Left renal cortex interstitium (tissue), 4 donors: ENCODE data around the gene MCF2L. TPM values are rescaled to one million over a fixed set of nuclear protein-coding genes. Genes with fewer than 3 reads are reported as not detected.

ENCODE experiments used
- DNase-seq, 4 donors: peaks; one replicate each; pipeline ENCODE4 v3.0.0-alpha.2; 2013; ENCODE audit warnings: low read depth in 4 of 4, low spot score in 2 of 4, missing footprints in 1 of 4
- polyA plus RNA-seq, 4 donors: library from polyadenylated mRNA; unstranded; fragments of 120-200 nt; gene quantifications; one replicate each; pipeline ENCODE4 v1.2.1, GENCODE V29; 2013; ENCODE audit not compliant: insufficient read length in 4 of 4

MCF2L gene
- polyA plus RNA-seq, 4 donors = 23.3 to 45.1 (median 38.1) TPM

DNA sequence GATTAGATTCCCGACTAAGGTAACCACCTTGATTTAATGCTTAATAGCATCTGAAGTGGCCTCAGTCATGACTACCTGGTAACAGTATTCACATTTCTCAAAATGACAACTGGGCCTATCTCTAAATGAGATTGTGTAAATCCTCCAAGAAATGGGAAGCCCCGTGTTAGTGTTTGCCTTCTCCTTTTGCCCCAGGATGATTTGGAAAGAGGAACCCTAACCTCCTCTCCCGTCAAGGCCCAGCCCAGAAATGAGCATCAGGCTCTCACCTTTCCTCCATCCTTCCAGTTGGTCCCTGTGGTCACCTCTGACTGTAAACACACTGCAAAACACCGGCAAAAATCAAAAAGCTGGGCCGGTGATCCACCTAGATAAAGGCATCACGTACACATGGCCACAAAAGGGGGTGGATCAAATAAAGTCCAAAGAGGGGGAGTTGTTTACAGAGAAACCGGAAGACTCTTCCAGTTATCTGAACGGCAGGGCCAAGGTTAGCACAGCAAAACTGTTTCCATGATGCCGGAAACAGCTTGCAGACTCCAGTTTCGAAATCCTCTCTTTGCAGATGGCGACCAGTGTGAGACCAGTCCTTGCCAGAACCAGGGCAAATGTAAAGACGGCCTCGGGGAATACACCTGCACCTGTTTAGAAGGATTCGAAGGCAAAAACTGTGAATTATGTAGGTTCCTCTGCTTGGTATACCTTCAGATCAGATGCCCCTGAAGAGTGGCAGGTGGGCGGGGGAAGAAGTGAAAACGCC, 170.0 kb downstream of the MCF2L start:
- no peak for DNase-seq

DNA sequence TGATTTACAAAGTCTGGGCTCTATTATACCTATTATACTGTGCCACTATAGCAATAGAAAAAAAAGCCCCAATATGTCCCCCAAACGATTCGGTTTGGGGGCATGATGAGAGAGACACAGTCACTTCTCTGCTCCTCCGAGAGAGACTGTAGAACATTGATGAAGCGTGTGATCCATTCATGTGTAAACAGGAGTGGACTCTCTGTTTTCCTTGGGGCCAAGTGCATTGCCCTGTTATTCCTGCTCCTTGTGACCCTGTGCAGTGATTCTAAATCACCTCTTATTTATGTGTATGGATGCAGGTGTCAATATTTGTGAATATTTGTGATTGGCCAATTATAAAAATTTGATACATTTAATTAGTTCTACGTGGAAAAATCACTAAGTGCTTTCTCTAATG, 170.6 kb downstream of the MCF2L start:
- no peak for DNase-seq

DNA sequence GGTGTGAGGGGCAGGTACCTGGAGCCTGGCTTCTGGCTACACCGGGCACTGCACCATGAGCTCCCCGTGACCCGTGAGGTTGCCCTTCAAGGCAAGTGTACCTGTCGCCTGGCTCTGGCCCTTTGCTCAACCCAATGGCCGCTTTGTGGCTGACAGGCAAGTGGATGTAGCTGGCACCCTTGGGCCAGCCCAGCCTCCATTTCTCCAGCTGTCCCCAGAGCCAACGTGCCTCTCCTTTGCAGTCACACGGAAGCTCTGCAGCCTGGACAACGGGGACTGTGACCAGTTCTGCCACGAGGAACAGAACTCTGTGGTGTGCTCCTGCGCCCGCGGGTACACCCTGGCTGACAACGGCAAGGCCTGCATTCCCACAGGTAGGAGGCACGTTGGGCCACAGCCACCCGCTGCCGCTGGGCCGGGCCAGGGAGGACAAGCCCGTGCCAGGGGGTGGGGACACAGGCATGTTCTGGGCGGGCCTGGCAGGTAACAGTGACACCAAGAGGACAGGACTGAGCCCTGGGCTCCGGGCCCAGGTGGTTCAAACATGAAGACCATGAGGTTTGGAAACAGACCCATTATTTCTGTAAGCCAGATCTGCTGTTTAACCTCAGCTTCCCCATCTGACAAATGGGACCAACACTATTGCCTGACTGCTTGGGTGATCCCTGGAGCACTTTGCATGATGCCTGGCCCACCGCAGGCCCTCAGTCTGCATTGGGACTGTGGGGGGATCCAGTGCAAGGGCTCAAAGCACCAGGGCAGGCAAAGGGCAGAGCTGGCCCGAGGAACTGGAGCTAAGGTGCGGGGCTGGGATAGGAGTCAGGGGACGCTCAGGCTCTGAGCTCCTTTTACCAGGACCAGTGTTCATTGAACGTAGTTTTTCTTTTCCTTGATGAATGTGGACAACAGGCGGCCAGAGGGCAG, 171.9 kb downstream of the MCF2L start:
- no peak for DNase-seq

DNA sequence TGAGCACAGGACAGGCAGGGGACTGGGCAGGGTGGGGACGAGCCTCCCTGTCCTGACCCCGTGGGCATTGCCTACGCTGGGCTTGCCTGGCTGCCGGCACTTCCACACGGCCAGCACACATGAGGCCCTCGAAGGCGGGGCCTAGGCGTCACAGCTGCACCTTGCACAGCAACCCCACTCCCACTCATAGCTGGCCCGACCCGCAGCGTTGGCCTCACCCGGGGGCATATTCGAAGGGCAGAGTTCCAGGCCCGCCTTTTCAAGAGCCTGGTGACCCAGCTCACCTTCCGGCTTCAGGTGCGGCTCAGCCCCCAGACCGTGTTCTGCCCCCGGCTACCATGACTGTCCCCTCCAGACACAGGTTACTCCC, 172.6 kb downstream of the MCF2L start:
- DNase-seq = no peak

DNA sequence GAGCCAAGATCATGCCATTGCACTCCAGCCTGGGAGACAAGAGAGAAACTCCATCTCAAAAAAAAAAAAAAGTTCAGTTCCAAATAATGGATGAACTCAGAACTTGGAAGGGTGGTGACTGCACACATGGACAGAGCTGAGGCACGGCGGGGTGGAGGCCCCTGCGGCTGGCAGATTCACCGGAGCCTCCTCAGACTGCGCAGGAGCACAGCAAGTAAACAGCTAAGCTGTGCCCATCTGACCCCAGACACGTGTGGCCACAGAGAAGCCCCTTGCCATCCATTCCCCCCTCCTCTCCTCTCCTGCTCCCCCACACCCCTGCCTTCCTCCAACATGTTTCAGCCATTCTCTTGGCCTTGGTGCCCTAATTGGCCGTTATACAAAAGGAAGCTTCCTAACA, 173.9 kb downstream of the MCF2L start:
- no peak for DNase-seq

DNA sequence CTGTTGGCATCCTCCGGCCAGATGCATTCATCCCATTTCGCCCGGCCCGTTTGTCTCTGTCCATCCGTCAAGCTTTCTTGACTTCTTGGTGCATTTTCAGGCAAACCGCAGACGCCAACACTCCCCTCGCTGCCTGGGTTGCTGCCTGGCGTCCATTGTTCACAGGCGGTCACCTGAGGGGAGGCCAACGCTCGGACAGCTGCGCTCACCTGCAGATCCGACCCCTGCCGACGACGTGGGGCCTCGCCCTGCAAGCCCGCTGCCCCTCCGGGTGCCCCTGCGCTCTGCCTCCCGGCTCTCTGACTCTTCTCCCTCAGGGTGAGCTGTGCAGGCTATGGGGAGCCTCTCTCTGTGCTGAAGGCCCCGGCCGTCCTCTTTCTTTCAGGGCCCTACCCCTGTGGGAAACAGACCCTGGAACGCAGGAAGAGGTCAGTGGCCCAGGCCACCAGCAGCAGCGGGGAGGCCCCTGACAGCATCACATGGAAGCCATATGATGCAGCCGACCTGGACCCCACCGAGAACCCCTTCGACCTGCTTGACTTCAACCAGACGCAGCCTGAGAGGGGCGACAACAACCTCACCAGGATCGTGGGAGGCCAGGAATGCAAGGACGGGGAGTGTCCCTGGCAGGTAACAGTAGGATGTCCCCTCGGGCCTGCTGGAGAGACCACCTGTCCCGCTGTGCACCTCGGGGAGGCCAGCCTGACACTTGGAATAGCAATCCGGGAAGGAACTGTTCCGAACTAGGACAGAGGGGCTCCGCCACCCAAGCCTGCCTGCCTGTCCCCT, 174.6 kb downstream of the MCF2L start:
- no peak for DNase-seq

DNA sequence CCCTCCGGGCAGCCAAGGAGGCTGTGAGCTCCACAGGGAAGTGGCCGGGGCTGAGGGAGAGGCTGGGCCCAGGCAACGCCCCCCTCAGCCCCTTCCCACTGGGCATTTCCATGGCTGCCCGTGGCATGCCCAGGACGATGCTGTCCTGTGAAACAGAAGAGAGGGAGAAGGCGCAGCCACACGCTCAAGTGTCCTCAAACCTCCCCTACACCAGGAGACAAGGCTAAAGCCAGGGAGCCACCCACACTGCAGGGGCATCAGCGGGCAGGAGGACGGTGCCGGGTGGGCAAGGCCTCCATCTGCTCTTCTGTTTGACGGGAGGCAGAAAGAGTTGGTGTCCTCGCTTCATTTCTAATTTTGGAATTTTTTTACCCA, 175.2 kb downstream of the MCF2L start:
- DNase-seq = no peak

DNA sequence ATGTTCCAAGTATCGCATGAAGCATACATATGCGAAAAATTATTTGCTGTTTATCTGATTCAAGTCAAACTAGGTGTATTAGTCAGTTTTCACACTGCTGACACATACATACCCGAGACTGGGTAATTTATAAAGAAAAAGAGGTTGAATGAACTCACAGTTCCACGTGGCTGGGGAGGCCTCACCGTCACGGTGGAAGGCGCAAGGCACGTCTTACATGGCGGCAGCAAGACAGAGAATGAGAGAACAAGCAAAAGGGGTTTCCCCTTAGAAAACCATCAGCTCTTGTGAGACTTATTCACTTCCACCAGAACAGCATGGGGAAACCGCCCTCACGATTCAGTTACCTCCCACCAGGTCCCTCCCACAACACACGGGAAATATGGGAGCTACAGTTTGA, 176.5 kb downstream of the MCF2L start:
- DNase-seq = no peak

DNA sequence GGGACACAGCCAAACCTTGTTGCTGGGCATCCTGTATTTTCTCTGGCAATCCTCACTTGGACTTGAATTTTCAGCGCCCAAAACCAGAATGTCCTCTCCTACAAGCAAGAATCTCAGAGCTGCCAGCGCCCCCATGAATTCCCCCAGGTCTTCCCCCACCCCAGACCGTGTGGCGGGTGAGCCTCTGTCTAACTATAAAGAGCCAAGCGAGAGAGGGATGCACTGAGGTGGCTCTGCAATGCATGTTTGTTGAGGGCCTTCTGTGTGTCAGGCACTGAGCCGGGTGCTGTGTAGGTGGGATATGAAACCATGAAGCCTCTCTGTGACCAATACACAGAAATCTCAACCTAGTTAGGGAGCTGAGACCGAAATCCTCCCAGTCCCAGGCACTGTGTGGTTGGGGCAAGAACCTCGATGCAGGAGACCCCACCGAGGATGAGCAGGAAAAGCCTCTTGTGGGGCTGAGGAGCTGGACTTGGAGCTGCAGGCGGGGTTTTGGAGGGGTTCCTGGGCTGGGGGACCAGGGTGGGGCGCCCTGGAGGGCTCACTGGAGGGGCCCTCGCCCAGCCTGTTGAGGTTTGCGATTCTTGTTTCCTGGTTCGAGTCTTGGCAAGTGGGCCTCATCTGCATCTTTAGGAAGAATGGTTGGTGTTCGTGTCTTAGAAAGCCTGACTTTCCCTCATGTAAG, 177.0 kb downstream of the MCF2L start:
- DNase-seq = no peak

DNA sequence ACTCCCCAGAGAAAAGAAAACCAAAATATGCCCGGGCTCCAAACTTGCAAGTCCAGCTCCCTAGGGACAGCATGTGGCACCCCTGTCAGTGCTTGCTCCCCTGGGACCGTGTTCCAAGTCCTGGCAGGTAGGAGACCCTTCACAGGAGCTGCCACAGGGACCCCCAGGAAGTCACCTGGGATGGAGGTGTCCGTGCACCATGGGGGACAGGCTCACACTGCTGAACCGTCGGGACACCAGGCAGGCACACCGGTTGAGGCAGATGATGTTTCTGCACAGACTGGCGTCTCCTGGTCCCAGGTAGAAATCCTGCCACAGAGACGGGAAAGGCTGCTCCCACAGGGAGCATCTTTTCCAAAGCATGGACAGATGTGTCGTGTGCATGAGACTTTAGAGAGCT, 177.7 kb downstream of the MCF2L start:
- DNase-seq = no peak

DNA sequence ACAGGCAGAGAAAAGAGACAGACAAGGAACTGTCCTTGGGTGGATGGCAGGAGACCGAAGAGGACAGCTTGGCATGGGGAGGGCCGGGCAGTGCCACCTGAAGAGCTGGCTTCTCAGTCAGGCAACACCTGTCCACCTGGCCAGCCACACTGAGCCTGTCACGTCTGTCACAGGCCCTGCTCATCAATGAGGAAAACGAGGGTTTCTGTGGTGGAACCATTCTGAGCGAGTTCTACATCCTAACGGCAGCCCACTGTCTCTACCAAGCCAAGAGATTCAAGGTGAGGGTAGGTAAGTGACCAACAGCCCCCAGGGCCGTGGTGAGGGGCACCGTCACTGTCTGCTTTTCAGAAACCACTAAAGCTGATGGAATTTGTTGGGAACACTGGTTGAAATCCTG, 178.2 kb downstream of the MCF2L start:
- no peak for DNase-seq

DNA sequence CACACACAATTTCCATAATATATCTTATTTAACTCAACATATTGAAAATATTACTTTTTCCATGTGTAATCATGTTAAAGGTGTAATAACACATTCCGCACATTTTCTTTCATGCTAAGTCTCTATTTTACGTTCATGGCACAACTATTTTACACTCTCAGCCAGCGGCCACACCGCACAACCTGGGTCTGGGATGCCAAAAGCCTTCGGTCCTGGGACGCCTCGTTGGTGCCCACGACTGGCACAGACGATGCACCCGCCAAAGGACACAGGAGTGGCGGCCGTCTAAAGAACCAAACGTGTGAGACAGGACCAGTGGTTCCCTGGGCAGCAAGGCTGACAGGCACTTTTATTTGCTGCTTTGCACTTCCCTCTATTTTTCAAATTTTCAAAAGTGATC, 179.4 kb downstream of the MCF2L start:
- no peak for DNase-seq

DNA sequence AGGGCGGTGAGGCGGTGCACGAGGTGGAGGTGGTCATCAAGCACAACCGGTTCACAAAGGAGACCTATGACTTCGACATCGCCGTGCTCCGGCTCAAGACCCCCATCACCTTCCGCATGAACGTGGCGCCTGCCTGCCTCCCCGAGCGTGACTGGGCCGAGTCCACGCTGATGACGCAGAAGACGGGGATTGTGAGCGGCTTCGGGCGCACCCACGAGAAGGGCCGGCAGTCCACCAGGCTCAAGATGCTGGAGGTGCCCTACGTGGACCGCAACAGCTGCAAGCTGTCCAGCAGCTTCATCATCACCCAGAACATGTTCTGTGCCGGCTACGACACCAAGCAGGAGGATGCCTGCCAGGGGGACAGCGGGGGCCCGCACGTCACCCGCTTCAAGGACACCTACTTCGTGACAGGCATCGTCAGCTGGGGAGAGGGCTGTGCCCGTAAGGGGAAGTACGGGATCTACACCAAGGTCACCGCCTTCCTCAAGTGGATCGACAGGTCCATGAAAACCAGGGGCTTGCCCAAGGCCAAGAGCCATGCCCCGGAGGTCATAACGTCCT, 180.0 kb downstream of the MCF2L start:
- DNase-seq = no peak

Other genes starting within 250 kb of the MCF2L start
- gene F7, start 136.6 kb downstream of the MCF2L start, polyA plus RNA-seq = 1 to 10 TPM; 1.8 to 4.3 (median 4.1) TPM
- gene F10, start 153.6 kb downstream of the MCF2L start, polyA plus RNA-seq = 10 to 100 TPM; 21.8 to 23.4 (median 22.4) TPM
- 1 to 10 TPM in 3 of 4 donors, under 1 TPM in 1; 0.86 to 3.9 (median 2.4) TPM for gene PROZ, start 189.4 kb downstream of the MCF2L start, polyA plus RNA-seq
- 10 to 100 TPM; 47.9 to 72.3 (median 64.1) TPM for gene PCID2, start 239.5 kb downstream of the MCF2L start, polyA plus RNA-seq
- 10 to 100 TPM; 68.9 to 91.5 (median 83.5) TPM for gene CUL4A, start 240.4 kb downstream of the MCF2L start, polyA plus RNA-seq